HG02678 (cell line): ENCODE measurements around the gene RREB1.

Experiments
- ATAC-seq: cut with Tn5 transposase; IDR thresholded peaks from one replicate; pipeline ENCODE4 v1.9.1; 2021; ENCODE audit warnings: mild to moderate bottlenecking, moderate library complexity; ENCODE audit not compliant: unreplicated experiment

Gene RREB1

DNA sequence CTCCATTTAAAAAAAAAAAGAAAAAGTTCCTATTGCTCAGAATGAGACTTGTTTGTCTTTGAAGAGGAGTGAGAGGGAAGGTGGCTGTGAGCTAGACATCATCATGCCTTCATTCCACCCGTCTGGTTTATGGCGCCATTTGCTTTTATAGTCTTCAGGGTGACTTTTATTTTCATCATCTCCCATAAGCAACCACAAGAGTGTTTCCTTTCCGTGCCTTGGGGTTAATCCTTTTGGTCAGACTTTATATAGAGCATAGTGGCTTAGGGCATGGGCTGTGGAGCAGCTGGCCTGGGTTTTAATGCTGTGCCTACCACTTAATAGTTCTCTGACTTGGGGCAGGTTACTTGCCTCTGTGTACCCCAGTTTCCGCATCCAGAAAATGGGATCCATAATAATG, 77.8 kb downstream of the RREB1 start:
- no peak for ATAC-seq

DNA sequence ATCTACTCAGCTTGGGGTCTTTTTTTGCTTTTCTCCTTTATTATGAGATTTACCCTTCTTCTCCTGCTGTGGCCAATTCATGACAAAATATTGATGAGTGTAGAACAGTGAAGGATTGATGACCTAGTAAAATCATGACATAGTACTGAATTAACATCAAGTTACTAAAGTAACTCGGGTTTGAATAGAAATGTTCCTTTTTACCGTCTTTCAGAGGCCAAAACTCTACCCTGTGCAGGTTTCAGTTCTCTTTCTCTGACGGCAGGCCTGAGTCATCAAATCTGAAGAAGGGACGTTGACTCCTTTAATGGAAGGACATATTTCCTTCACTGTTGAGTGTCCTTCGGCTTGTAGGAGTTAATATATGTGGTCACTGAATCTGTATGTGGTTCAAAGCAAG, 80.7 kb downstream of the RREB1 start:
- ATAC-seq: peak; percentile 88

DNA sequence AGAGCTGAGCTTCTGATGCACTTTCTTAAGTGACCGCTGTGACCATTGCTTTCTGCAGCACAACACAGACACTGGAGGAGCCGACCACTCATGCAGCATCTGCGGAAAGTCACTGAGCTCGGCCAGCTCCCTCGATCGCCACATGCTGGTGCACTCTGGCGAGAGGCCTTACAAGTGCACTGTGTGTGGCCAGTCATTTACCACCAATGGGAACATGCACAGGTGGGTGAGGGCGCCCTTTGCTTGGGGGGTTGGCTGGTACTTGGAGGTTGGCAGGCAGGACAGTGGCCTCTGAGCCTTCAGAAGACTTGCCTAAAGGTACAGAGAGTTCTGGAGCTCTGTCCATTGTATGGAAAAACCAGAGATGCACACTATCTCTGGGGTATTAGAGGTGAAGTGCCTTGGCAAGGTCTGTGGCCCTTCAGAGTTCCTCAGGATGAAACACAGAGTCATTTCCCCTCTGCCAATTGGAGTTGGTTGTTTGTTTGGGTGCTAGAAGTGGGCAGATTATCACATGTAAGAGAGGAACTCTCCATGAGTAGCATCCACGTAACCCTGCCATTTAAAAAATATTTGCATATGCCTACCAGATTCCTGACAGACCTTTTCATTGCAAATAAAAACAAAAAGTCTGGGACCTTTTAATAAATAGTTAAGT, 81.5 kb downstream of the RREB1 start:
- no peak for ATAC-seq

DNA sequence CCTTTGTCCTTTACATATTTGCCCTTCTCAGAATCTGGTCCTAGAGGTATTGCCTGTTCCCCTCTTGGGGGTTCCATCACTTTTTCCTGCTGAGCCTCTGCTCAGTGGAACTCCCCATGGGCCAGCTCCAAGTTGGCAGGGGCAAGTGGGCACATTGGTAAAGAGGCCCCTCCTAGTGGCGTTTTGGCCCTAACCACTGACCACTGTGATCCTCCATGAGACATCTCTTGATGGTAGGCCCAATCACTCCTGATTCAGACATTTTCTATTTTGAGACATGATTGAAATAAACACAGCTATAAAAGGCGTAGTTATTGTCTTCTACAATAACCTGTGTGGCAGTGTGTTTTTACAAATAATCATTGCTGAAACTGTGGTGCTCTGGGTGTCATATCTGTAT, 83.0 kb downstream of the RREB1 start:
- ATAC-seq: no peak

DNA sequence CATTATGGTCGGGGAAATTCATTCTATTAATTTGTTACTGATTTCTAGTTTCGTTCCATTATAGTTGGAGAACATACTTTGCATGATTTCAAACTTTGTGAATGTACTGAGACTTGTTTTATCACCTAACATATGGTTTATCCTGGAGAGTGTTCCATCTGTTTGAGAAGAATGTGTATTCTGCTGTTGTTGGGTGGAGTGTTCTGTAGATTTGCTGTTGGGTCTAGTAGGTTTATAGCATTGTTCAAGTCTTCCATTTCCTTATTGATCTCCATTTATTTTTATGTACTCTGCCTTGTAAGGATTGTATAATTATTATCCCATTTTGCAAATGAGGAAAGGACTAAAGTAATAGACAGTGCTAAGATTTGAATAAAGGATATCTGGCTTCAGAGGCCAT, 85.4 kb downstream of the RREB1 start:
- no peak for ATAC-seq

DNA sequence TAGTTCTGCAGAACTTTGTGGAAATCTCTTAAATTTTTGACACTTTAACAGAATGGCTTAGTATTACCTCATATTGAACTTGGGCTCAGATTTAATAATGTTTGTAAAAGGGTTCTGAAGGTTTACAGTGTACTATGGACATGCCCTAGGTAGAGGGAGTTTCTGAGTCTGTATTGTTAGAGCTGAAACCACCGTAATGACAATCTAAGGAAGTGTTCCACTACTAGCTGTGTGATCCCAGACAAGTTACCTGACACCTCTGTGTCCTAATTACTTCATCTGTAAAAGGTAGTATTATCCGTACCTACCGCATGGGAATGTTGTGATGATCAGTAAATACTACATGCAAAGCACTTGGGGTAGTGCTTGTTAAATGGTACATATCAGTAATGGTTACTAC, 86.9 kb downstream of the RREB1 start:
- no peak for ATAC-seq

DNA sequence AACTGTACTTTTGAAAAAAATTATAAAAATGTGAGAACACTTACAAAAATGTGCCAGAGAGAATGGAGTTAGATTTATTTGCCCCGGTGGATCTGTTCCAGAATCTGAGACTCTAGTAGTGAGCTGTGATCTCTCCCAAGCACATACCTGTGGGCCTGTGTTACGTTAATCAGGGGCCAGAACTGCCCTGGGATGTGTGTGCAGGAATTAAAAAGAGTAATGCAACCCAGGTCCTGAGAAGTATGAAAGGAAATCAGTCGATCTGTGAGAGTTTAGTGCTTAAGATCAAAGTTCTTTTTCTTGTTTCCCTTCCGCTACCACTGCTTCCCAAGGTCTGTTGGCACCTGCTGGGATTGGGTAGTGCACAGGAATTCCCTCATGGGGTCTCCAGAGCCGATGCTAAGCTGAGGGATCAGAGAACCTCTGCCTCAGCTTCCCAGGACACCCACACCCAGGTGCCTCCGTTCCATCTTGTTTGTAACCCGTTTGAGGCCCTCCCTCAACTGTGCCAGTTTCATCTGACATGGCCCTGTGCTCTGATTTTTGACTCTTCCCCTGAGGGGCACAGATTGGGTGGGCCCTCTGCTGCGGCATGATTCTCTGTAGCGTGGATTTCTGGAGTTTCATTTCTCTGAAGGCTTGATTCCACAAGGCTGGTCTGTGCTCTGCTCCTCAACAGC, 87.7 kb downstream of the RREB1 start:
- ATAC-seq: no peak

DNA sequence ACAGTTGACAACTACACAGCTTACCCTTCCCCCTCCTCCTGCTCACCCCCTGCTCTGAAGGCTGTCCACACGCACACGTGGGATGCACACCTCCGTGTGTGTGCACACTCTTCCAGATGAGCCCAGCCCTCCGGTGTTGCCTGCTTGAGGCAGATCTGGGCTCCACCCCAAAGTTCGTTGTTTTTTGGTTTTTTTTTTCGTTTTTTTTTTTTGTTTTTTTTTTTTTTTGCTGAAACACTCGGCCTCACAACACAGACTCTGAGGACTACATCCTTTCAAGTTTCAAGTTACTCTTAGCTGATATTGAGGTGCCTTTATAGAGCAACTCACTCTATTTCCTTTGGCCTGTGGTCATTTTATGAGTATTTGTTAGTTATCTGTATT, 88.2 kb downstream of the RREB1 start:
- ATAC-seq: no peak

DNA sequence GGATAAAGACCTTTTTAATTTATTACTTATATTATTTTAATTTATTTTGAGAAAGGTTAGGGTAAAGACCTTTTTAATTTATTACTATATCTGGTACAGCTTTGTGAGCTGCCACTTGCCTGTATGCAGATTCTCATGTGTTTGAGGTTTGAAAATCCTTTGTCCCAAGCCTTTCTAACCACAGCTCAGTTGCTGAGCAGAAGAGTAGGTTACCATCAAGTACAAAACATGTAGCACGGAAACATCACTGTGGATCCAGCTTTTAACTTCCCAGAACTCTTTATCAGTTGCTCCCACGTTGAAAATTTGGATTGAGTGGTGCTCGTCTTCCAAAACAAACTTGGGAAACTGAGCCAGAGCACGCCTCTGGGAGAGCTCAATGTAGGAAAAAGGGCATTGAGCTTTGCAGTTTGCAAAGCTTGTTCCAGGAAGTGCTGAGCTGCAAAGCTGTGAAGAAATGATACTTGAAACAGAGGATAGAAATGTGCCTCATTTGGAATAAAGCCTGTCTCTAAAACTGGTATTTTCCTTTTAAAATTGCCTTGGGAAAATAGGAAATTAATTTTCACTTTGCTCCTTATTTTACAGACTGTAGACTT, 89.0 kb downstream of the RREB1 start:
- ATAC-seq: no peak

DNA sequence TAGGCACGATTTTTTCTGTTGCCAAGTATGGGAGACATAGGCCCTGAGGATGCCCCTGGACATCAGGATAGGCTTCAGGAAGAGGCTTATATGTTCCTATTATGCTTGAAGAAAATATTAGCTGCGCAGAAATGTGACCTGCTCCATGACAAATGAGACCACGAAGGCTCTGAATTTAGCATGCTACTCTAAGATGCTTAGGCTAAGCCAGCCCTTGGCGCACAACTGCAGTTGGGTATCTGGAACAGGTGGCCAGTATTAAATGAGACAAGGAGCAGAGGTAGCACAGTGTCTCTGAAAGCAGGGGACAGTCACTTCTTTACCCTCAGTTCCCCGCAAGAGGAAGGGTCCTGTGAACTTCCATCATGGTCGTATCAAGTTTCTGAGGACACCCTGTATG, 90.0 kb downstream of the RREB1 start:
- ATAC-seq: no peak

DNA sequence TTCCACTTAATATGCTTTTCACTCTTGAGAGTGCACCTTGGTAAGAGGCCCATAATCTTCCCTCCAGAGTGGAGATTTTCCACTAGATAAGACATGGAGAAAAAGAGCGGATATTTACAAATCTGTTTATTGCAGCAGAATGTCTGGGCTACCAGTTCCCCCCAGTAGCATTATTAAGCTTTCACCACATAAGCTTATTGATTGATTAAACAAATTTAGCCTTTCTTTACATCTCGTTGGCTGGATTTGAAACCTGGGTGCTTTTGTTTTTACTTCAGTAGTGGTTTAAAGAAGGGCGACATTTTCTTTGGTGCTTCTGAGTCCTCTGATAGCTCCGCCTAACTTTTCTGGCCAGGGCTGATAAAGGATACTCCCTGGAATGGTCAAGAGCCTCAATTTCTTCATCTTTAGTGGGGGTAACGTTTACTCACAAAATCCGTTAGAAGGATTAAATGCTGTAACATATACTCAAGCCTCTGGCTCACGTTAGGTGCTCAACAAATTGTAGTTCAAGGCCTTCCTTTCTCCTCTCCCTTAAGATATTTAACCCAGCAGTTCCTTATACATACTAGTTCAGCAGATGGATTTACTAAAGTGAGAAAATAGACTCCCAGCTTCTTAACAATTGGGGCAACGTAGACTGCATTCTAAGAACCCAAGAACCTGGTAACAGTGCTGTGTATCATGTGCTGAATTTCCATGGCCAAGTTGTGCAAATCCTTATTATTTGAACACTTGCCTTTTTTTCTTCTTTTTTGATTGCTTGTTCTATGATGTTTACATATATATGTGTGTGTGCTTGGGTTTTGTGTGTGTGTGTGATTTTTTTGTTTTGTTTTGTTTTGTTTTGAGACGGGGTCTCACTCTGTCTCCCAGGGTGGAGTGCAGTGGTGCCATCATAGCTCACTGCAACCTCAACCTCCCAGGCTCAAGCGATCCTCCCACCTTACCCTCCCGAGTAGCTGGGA, 91.4 kb downstream of the RREB1 start:
- ATAC-seq: no peak

DNA sequence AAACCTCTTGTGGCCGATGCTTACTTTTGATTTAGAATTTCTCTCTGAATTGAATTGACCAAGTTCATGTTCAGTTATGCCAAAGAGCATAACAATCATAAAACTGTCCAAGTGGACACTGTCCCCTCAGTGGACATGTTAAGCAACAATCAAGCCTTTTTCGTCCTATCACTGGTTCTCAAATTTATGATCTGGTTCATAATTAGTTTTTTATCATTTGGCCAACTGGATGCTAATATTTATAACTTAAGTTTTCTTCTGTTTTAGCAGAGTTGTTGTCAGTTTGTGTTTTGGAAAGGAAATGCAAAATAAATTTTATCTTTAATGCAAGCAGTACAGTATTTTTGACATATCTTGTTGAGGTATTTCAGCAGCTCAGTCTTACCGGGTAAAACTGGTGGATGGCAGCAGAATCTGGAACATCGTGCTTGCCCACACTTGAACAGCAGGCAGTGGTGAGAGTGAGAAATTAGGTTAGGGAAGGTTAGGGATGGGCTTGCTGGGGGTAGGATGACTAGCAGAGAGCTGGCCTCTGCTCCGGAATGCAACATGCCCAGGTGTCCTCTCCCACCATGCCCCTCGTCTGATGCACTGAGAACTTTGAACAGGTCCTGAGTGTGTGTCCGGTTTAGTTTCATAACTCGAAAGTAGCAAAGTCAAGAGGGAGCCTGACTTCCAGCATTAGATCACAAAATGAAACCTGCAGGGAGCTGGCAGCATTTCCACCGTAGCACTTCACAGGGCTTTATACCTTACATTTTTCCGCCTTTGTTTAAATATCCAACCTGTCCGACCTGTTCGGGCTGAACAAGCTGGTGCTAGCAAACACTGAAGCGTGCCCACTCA, 93.1 kb downstream of the RREB1 start:
- ATAC-seq: no peak

DNA sequence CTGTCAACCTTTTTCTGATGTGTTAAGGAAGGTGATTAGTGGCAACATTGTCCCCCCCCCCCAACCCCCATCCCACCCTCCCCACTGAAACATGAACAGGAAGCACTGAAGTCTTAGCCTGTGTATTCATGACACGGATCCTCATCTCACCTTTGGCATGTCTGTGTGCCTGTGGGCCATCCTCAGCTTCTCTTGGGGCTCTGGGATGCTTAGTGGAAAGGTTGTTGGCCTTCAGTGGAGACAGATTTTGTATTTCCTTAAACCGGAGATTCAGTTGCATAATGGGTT, 93.6 kb downstream of the RREB1 start:
- ATAC-seq: no peak

DNA sequence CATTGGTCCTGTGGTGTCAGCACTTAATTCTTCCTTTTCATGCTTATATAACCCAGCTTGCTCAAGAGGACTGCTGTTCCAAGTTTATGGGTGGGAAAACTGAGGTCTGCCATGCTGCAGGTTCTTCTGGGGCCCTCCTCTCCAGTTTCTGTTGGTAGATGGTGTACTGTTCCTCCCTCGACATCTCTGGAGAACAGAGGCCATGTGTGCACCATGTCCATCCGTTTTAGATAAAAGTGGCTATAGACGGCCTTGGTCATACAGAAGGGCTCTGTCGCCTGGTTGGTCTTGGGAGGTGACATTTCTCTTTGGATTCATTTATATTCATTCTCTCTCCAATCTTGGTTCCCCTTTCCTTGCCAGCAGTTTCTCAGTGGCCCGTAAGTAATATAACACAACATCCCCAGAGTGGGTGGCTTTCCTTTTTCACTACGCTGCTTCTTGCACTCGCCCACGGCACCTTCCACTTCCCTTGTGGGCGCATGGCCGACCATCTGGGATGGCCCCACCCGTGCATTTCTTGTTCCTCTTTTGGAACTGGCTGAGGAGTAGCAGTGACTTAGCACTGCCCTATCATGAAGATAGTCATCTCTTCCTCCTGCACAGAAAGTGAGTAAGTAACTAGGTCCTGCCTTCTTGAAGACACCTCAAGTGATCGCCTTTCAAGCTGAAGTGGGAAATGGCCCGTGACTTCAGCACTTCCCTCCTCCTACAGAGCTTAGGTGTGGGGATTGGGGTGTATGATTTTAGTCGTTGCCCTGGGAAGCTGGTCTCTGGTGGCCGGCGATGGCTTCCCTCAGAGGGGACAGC, 94.2 kb downstream of the RREB1 start:
- ATAC-seq: peak; percentile 94

DNA sequence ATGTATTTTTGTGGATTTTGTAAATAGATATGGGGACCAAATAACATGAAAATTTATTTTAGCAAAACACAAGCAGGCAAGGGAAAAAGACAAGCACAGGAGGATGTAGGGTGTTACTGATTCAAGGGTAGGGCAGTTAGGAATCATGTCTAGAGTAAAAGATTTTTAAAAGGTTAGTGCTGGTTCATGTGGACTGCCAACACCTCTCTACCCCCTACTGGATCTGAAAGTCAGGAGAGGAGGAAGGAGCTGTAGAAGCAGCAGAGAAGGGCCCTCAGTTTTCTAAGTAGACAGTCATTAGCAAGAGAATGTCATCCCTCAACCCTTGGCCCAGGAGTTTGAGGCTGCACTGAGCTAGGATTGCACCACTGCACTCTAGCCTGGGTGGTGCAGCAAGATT, 95.2 kb downstream of the RREB1 start:
- no peak for ATAC-seq

DNA sequence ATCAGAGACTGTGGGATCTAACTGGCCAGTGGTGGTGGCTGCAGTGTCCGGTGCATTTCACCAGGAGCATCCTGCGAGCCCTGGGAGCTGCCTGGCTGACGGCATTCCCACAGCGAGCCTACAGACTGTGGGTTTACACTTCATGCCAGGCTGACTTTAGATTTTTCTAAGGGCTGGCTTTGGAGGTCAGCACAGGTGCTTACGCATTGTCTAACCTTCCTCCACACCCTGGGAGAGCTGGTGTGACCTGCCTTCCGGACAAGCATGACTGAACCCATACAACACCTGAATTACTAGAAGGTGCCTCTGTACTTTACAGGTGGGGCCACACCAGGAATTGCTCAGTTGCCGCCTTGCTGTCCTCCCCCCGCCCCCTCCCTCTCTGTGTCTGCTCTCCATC, 96.2 kb downstream of the RREB1 start:
- no peak for ATAC-seq

DNA sequence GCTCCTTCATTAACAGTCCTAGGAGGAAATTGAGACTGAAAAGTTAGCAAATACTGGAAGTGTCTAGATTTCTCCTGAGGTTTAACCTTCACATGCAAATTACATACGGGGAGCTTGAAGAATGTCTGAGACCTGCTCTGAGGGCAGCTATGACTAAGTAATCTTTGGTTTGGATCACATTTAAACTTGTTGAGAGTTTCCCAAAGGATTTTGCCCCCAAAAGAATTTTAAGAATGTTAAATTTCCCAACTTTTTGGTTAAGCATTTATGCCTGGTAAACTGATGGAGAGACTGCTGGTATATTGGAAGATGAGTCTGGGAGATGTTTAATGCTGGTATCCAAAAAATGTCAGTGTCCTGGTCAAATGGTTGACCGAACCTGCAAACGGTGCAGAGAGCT, 97.0 kb downstream of the RREB1 start:
- no peak for ATAC-seq

DNA sequence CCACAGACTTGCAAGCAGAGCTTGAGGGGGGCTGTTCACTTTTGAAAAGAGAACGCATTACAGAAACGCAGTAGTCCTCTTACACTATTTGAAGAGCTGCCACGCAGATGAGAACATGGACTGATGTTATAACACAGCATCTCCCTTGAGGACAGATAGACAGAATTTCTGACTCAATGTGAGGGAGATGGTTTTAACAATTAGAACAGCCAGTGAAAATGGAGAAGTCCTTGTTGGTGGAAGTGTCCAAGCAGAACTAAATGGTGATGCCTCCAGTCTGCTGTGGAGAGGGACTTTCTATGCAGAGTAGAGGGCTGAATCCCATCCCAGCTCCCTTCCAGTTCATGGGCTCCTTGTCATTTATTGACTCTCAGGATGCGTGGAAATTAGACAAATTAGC, 100.0 kb downstream of the RREB1 start:
- ATAC-seq: no peak

DNA sequence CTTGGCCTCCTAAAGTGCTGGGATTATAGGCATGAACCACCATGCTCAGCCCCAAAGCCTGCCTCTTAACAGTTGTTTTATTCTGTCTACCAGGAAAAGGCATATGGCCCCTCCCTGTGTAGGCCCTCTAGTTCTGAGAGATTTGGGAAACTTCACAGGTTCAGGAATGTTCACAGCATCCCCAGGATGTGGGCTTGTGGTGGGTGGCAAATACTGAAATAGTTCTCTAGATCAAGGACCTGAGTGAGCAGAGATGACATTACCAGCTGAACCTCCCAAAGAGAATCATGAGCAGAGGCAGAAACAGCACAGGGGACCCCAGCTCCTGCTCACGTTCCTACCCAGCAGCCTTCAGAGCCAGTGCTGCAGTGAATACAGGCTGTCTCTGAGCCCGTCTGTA, 105.7 kb downstream of the RREB1 start:
- no peak for ATAC-seq

DNA sequence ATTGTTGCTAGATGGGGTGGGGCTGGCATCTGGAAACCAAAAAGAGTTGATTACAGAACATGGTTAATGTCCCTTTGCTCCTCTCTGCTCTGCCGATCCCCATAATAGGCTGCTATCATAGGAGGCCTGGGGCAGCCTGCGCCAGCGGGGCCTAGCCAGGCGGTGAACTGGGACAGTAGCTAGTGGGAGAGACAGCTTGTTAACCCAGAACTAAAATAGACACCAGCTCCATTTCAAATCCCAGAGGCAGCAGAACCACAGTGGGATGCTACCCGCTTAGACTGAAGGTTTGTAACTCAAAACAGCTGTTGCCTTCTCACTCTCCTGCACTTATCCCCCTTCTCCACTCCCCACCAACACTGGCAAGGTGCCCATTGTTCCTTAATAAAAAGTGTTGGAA, 106.7 kb downstream of the RREB1 start:
- no peak for ATAC-seq
